RWPE2 (cell line): ENCODE measurements around the gene PHACTR1.

Experiments
- ATAC-seq: fragments of 200-7000 bp; cut with Tn5 transposase; 3 replicates; pipeline ENCODE4 v1.9.1; 2021; ENCODE audit warnings: low read depth
- DNase-seq: peaks from one replicate; pipeline ENCODE4 v3.0.0-alpha.2; 2020; ENCODE audit warnings: low spot score
- H3K27ac ChIP-seq: fragments of 450-650 bp; 2 replicates; pipeline ENCODE4 v1.5.1; 2017; ENCODE audit warnings: mild to moderate bottlenecking; ENCODE audit not compliant: poor library complexity, severe bottlenecking
- H3K27me3 ChIP-seq: fragments of 250-450 bp; sonication (Bioruptor Pico); 2 replicates; pipeline ENCODE4 v1.5.1; 2021; ENCODE audit warnings: mild to moderate bottlenecking, moderate library complexity; ENCODE audit not compliant: insufficient read depth, poor library complexity, severe bottlenecking
- H3K36me3 ChIP-seq: fragments of 250-450 bp; sonication (Bioruptor Pico); 2 replicates; pipeline ENCODE4 v1.5.1; 2020; ENCODE audit warnings: low read depth, mild to moderate bottlenecking, moderate library complexity
- H3K4me1 ChIP-seq: fragments of 250-450 bp; sonication (Bioruptor Pico); 2 replicates; pipeline ENCODE4 v1.5.1; 2021; ENCODE audit warnings: mild to moderate bottlenecking, moderate library complexity; ENCODE audit not compliant: insufficient read depth, poor library complexity, severe bottlenecking
- H3K4me3 ChIP-seq: fragments of 250-450 bp; sonication (Bioruptor Pico); 2 replicates; pipeline ENCODE4 v1.5.1; 2021; ENCODE audit warnings: mild to moderate bottlenecking, moderate library complexity; ENCODE audit not compliant: severe bottlenecking
- H3K9me3 ChIP-seq: fragments of 250-450 bp; sonication (Bioruptor Pico); 2 replicates; pipeline ENCODE4 v1.5.1; 2021; ENCODE audit warnings: mild to moderate bottlenecking, moderate library complexity; ENCODE audit not compliant: severe bottlenecking
- TF ChIP-seq, protein P1 (sequence below): fragments of 450-650 bp; IDR thresholded peaks from one replicate; pipeline ENCODE4 v1.5.1; 2017; ENCODE audit warnings: mild to moderate bottlenecking, moderate library complexity; ENCODE audit not compliant: poor library complexity, severe bottlenecking

The PHACTR1 gene

DNA sequence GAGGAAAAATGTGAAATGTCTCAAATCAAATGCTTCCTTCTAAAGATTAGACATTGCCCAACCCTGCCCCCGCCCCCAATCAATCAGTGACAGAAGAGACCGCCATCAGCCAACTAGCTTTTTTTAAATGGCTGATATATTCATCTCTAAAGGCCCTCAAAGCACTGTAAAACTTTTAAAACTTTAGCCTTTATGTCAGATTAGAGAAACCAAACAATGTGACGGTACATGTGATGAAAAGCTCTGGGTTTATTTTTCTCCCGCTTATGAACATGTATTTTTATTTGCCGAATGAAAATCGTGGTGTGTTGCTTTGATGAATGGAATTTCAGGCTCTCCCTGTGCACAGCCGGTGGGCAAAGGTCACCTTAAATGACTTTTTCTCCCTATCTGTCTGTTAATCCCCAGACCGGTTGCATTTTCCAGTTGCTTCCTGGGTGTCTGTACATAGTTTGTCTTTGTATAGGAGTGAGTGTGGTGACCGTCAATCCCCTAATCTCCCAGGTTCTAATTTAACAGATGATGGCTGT is 573.3 kb downstream of the PHACTR1 start:
- TF ChIP-seq, protein P1, sequence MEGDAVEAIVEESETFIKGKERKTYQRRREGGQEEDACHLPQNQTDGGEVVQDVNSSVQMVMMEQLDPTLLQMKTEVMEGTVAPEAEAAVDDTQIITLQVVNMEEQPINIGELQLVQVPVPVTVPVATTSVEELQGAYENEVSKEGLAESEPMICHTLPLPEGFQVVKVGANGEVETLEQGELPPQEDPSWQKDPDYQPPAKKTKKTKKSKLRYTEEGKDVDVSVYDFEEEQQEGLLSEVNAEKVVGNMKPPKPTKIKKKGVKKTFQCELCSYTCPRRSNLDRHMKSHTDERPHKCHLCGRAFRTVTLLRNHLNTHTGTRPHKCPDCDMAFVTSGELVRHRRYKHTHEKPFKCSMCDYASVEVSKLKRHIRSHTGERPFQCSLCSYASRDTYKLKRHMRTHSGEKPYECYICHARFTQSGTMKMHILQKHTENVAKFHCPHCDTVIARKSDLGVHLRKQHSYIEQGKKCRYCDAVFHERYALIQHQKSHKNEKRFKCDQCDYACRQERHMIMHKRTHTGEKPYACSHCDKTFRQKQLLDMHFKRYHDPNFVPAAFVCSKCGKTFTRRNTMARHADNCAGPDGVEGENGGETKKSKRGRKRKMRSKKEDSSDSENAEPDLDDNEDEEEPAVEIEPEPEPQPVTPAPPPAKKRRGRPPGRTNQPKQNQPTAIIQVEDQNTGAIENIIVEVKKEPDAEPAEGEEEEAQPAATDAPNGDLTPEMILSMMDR, result no peak
- DNase-seq, result no peak
- H3K27ac ChIP-seq, result no peak overlapping the region
- H3K27me3 ChIP-seq, result no peaks in the 10 kb centered on the region
- no peaks in the 10 kb centered on the region for H3K9me3 ChIP-seq
- peaks cover 16% of the 10 kb centered on the region for H3K36me3 ChIP-seq
- H3K4me3 ChIP-seq, result no peak overlapping the region
- no peak for ATAC-seq
- no peaks in the 10 kb centered on the region for H3K4me1 ChIP-seq

DNA sequence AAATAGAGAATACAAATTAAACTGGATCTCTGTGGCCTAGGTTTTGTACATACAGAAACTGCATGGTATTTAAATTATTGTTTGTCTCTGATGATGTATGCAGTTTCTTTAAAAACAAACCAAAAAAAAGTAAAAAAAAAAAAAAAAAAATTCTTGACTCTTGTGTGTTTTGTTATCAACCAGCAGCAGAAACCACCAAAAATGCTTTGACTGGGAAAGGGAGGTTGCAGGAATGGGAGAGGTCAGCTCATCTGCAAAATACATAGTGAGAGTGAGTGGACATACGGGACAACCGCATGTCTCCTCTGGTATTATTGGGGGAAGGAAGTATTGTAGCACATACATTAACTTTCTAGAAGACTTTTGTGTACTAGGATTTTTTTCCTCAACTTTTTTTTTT is 573.8 kb downstream of the PHACTR1 start:
- ATAC-seq (no peak), DNase-seq (no peak)
- TF ChIP-seq, protein P1, result no peak
- Histone ChIP-seq H3K36me3 (peaks cover 20% of the 10 kb centered on the region), H3K27ac (no peak overlapping the region), H3K4me1 (no peaks in the 10 kb centered on the region), H3K27me3 (no peaks in the 10 kb centered on the region), H3K9me3 (no peaks in the 10 kb centered on the region), H3K4me3 (no peak overlapping the region)

DNA sequence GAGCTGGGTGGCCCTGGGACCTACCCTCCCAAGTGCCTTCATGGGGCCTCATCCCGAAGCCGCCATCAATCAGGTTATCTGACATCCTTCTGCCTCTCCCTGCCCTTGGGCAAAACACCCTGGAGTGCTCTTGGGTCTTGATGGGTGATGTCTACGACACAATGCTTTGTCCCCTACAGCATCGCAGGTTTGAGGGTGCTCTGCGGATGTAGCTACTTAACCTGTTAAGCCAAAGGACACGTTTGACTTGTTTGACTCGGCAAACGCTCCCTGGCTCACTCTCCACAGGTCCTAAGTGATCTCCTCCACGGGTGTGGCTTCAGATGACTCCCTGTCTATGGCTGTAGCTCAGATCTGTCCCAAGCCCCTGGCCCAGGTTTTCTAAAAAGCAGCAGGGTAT is 576.2 kb downstream of the PHACTR1 start:
- H3K9me3 ChIP-seq, result no peaks in the 10 kb centered on the region
- no peaks in the 10 kb centered on the region for H3K4me1 ChIP-seq
- no peak overlapping the region for H3K4me3 ChIP-seq
- H3K36me3 ChIP-seq, result peaks cover 20% of the 10 kb centered on the region
- DNase-seq, result no peak
- ATAC-seq, result no peak
- no peak overlapping the region for H3K27ac ChIP-seq
- H3K27me3 ChIP-seq, result no peaks in the 10 kb centered on the region
- TF ChIP-seq, protein P1, result no peak

DNA sequence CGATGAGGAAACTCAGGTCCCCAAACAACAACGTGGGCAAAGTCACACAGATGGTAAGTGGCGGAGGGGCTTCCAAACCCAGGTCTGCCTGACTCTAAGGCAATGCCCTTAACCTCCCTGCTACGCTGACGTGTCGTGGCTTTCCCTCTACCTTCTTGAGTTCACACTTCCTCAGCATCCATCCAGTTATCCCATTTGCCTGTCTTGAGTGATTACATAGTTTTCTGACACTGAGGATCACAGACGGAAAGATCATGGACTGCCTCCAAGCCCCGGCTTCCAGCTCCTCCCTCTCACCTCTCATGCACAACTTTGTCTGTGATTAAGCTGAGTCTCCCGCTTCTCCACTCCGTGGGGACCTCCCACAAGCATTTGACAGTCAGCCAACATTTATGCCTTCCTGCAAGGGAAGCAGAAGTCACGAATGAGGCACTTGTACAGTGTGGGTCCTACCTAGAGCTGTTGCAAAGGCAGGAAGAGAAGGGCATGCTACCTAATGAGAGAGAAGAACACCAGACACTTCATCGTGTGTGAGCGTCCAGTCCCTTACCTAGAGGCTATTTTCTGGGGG is 578.0 kb downstream of the PHACTR1 start:
- H3K36me3 ChIP-seq, result peaks cover 20% of the 10 kb centered on the region
- H3K9me3 ChIP-seq, result no peaks in the 10 kb centered on the region
- no peaks in the 10 kb centered on the region for H3K27me3 ChIP-seq
- TF ChIP-seq, protein P1, result no peak
- ATAC-seq (no peak), DNase-seq (no peak)
- no peak overlapping the region for H3K4me3 ChIP-seq
- no peaks in the 10 kb centered on the region for H3K4me1 ChIP-seq
- H3K27ac ChIP-seq, result no peak overlapping the region

DNA sequence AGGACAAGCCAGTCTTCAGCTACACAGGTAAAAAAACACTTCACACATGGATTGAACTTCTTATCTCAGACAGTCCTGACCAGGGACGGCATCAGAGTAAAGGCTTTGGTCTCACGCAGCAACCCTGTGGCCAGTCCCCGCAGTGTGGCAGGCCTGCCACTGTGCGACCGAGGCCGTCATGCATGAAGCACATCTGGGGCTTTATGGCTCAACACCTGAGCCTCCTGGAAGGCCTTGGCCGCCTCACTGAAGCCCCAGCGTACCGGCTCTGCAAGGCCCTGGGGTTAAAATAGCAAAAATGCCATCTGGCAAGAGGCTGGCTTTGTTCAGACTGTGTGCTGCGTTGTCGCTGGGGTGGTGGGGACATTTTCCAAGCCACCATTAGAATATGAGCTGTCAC is 579.0 kb downstream of the PHACTR1 start:
- peaks cover 21% of the 10 kb centered on the region for H3K36me3 ChIP-seq
- H3K4me1 ChIP-seq, result no peaks in the 10 kb centered on the region
- no peak overlapping the region for H3K27ac ChIP-seq
- no peak overlapping the region for H3K4me3 ChIP-seq
- DNase-seq (no peak), ATAC-seq (no peak)
- no peaks in the 10 kb centered on the region for H3K9me3 ChIP-seq
- no peaks in the 10 kb centered on the region for H3K27me3 ChIP-seq
- TF ChIP-seq, protein P1, result no peak
